Heart left ventricle (tissue), 13 donors: ENCODE measurements around the gene DPH2.

Source experiments
- POLR2A ChIP-seq, 2 donors: fragments of 450-650 bp; IDR thresholded peaks; one replicate each; pipeline ENCODE4 v1.6.1; 2017; ENCODE audit warnings: antibody characterized with exemption in 2 of 2, mild to moderate bottlenecking in 2 of 2, moderate library complexity in 2 of 2
- TF ChIP-seq, protein P1 (sequence below), 12 donors: fragments of 200-600 bp; sonication (generic) in 4 of 12; IDR thresholded peaks; one replicate each; pipeline versions ENCODE4 v1.5.0 to v1.8.0; 2018 to 2022; ENCODE audit warnings: antibody characterized with exemption in 12 of 12, mild to moderate bottlenecking in 5 of 12
- donor health status: ischemic (EF 13 %, LVEDD 7.1; RV severe dilation, severe dysfunction).
- donor health status: DM: no; HTN: yes; CAD: no.
- donor health status: DM: no; HTN: no; CAD: no.
- donor health status: ischemic (EF 25% LVEDD 6.9; RV normal size, moderate dysfunction).
- donor health status: ischemic (EF 25% LVEDD 5.7; RV mildly dilated, moderate dysfunction).
- donor health status: ischemic (EF 35%, LVEDD 5.7; RV mildly dilated, moderate dysfunction).
- donor health status: nonischemic (EF 11% LVEDD 7.7; RV severe dilation, severe dysfunction).
- donor health status: DM: yes; HTN: yes; CAD: no.
- donor health status: PGD.
- donor health status: ischemic (EF 29% LVEDD 5.4; RV normal size, mild dysfunction).
- donor health status: nonischemic (EF 23%, LVEDD 6.1; RV moderate dilation, normal function).

GRCh38 chr1:43963006-43963405 lies 6.8 kb upstream of the DPH2 start:
- TF ChIP-seq POLR2A (IDR thresholded peaks at IDR 0.05) = no peak
- TF ChIP-seq, protein P1, sequence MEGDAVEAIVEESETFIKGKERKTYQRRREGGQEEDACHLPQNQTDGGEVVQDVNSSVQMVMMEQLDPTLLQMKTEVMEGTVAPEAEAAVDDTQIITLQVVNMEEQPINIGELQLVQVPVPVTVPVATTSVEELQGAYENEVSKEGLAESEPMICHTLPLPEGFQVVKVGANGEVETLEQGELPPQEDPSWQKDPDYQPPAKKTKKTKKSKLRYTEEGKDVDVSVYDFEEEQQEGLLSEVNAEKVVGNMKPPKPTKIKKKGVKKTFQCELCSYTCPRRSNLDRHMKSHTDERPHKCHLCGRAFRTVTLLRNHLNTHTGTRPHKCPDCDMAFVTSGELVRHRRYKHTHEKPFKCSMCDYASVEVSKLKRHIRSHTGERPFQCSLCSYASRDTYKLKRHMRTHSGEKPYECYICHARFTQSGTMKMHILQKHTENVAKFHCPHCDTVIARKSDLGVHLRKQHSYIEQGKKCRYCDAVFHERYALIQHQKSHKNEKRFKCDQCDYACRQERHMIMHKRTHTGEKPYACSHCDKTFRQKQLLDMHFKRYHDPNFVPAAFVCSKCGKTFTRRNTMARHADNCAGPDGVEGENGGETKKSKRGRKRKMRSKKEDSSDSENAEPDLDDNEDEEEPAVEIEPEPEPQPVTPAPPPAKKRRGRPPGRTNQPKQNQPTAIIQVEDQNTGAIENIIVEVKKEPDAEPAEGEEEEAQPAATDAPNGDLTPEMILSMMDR (IDR thresholded peaks at IDR 0.05) = no peak
